ENCODE measurements around the gene METRNL. TPM values are rescaled to one million over a fixed set of nuclear protein-coding genes. Genes with fewer than 3 reads are reported as not detected.
"Not testable (repeated sequence)": the region's sequence is repeated elsewhere in the genome, so short reads cannot be mapped to it uniquely, and the experiment has no call there.

METRNL gene
- total RNA-seq, 2 donors from 2014 or later: 9.1 to 32.4 TPM

DNA sequence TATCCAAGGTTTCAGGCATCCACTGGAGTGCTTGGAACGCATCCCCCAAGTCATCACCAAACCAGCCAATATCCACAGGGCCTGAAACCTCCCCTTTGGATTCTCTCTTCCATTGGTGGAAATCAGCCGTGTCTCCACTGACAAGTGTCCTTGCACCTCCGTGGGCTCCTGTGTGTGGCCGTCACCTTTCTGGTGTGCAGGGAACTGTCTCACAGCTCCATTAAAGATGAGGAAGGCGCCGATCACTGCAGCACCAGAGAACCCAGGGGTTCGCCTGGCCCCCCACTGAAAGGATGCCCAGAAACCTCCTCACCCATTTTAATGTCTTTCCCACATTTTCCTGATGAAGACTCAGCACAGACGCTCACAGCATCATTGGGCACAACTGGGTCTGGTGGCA, 17.8 kb upstream of the METRNL start:
- Mint-ChIP-seq H3K36me3 (no peaks in the 10 kb centered on the region), H3K9me3 (no peaks in the 10 kb centered on the region), H3K27ac (no peak overlapping the region)
- DNase-seq (ENCODE audit: low spot score in 2 of 2) (no peak), ATAC-seq (peak in 1 of 2 donors; percentile 25)

DNA sequence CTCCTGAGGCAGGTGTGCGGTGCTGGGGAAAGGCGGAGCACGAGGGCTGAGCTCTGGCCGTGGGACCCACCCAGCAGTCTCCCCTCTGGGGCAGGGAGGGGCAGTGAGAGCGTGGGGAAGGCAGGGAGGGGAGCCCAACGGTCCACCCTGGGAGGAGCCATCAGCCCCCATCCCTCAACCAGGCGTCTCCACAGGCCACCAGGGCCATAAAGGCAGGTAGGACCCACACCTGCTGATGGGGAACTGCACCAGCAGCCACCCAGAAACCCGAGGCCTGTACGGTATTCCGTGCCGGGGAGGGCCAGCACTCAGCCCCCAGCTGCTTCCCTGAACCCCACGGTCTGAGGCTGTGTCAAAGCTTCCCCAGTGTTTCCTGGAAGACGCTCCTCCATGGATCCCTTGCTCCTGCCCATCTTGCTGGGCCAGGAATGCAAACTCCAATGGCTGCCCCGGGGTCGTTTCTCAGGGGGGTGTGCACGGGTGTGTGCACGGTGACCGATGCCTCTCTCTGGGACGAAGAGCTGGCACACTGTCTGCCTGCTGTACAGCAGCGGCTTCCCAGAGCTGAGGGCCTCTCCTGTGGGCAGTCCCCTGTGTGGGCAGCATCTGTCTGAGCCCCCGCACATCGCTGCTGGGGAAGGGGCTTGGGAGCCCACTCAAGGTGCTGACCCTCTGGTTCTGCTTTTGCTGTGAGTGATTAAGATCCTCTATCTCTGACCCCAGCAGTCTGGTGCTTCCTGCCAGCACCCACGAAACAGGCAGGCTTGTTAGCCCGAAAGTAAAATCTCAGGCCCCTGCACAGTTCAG, 17.2 kb upstream of the METRNL start:
- H3K36me3 Mint-ChIP-seq: no peaks in the 10 kb centered on the region
- ATAC-seq (peak in 1 of 2 donors; percentile 23), DNase-seq (ENCODE audit: low spot score in 2 of 2) (peak in 1 of 2 donors; percentile 43)
- no peaks in the 10 kb centered on the region for H3K9me3 Mint-ChIP-seq
- no peak overlapping the region for H3K27ac Mint-ChIP-seq

DNA sequence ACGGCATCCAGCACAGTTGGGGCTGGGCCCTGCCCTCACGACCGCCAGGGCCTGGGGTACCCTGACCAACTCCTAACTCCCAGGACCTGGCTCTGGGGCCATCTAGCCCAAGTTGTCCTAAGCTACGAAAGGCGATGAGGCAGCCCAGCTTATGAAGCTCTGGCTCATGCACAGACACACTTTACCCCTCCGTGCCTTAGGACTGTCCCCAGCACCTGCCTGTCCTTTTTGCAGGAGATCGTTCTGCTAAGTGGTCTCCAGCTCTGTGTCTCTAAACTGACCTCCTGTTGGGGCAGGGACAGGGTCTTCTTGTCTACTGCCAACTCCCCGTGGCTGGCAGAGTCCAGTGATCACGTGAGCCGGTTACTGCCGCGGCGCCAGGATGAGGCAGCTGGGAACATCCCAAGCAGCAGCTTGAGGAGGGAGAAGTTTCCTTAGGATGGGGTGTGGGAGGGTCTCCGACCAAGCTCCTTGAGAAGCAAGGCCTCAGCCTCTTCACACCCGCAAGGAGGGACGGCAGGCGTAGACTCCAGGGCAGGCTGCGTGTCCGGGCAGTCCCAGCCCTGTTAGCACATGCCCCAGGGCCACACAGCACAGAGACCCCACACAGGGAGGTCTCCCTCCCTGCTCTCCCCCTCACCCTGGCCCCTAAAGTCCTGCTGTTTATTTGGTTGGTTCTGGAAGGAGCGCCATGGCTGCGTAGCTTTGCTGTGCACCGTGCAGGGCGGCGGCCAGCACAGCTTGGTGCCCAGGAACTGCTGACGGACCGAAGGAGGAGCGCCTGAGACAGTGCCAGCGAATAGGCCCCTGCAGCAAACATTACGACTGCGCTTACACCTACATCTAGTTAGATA, 16.4 kb upstream of the METRNL start:
- peak overlapping the region in 1 of 2 donors; percentile 14 for H3K27ac Mint-ChIP-seq
- DNase-seq (ENCODE audit: low spot score in 2 of 2) (peak in 1 of 2 donors; percentile 48), ATAC-seq (peak in 1 of 2 donors; percentile 4)
- H3K9me3 Mint-ChIP-seq: no peaks in the 10 kb centered on the region
- H3K36me3 Mint-ChIP-seq: no peaks in the 10 kb centered on the region

DNA sequence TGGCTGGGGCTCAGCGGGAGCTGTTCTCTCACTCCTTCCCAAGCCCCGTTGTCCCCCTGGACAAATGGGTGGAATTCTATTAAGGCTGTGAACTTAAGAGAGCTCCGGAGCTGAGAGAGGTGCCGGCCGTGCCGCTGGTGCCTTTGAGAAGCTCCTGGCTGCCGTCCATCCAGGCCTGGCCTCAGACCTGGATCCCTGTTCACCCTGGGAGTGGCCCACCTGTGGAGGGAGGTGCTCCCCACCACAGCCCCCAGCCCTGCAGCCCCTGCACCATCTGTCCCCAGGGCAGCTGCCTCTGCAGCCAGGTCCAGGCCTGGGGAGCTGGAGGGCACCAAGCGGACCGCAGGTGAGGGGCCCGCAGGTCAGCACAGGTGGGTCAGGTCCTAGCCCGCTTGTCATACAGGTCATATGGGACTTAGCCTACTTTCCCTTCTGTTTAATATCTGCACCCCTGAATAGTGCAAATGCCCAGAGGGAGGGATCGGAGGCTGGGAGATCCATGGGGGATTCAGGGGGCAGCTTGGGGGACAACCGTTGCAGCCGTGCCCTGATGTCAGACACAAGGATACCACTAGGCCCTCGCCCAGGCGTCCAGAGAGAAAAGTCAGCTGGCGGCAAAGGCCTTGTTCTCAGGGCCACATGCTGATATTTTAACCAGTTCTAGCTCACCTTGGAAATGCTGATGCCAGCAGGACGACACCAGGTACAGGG, 15.2 kb upstream of the METRNL start:
- H3K27ac Mint-ChIP-seq: no peak overlapping the region
- H3K36me3 Mint-ChIP-seq: no peaks in the 10 kb centered on the region
- DNase-seq (ENCODE audit: low spot score in 2 of 2) (peak in 1 of 2 donors; percentile 48), ATAC-seq (no peak)
- no peaks in the 10 kb centered on the region for H3K9me3 Mint-ChIP-seq

DNA sequence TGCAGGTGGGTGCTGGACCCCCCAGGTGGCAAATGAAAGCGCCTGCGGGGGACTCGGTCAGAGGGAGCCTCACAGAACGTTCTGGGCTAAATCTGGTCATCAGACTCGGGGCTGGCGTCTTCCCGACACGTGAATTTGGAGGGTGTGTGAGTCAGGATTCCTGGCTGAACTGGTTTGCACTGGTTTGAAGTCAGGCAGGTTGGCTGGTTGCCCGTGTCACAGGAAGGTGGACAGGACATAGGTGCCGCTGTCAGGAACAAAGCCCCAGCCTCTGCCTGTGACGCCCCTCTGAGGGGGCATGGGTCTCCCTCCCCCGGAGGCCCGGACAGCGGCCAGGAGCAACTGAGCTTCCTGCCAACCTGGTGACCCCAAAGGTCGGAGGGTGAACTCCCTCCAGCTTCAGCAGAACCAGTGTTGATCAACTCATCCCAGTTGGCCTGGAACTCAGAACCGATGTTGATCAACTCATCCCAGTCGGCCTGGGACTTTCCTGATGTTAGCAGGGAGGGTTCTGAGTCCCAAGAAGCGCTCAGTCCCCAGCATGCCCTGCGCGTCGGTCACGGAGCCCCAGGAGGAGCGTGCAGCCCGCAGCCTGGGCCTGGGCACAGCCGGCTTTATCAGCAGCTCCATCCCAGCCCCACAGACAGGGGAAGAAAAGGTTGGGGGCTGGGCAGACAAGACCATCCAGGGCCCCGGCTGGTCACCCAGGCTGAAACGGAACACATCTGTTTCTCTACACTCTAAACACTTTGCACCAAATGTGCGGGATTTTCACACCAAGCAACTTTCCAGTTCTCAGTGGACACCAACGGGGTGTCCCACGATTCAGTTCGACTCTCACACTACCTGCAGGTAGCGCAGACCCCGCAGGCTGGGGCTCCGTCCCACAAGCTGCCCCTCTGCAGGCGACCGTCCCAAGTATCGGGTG, 14.4 kb upstream of the METRNL start:
- Mint-ChIP-seq H3K9me3 (no peaks in the 10 kb centered on the region), H3K36me3 (no peaks in the 10 kb centered on the region), H3K27ac (no peak overlapping the region)
- ATAC-seq (no peak), DNase-seq (ENCODE audit: low spot score in 2 of 2) (peak in 1 of 2 donors; percentile 46)

DNA sequence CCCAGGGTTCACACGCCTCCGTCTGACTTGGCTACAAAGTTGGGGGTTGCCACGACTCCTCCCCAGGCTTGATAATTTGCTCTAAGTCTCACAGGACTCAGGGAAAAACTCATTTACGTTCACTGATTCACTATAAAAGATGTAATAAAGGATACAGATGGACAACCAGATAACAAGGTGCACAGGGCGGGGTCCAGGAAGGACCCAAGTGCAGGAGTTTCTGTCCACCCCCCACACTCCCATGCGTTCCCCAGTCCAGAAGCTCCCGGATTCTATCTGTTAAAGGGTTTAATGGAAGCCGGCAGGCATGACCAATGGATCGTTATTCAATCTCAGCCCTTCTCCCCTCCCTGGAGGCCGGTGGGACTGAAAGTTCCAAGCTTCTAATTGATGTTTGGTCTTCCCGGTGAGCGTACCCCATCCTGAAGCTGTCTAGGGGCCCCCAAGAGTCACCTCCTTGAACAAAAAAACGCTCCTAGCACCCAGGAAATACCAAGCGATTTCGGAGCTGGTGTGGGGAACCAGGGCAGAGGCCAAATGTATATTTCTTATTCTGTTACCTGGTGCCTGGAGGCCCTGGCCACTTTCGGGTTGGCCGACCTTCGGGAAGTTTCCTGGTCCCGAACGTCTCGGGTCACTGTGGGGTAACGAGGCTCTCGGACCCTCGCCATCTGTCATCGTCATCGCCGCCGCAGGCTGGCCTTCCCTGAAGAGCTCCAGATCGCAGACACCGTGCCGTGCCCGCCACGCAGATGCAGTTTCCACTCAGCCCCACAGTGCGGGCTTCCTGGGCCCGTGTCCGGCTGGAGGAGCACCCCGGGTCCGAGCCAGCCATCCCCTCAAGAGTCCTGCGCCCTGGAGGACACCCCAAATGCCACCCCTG, 13.5 kb upstream of the METRNL start:
- no peaks in the 10 kb centered on the region for H3K36me3 Mint-ChIP-seq
- H3K9me3 Mint-ChIP-seq: no peaks in the 10 kb centered on the region
- DNase-seq (ENCODE audit: low spot score in 2 of 2) (peak in 1 of 2 donors; percentile 34), ATAC-seq (no peak)
- no peak overlapping the region for H3K27ac Mint-ChIP-seq

DNA sequence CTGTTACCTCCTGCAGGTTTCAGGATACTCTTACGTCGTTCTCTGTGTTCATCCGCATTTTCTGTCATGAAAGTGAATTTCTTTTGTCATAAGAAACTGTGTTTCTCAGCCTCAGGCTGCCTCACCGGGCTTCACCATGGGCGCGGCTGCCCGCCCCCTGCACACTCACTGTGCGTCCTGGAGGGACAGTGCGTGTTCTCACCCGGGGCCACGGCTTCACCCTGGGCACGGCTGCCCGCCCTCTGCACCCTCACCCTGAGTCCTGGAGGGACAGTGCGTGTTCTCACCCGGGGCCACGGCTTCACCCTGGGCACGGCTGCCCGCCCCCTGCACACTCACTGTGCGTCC, 12.9 kb upstream of the METRNL start:
- not testable (repeated sequence) for H3K36me3 Mint-ChIP-seq; DNase-seq (ENCODE audit: low spot score in 2 of 2); H3K9me3 Mint-ChIP-seq; H3K27ac Mint-ChIP-seq; ATAC-seq

DNA sequence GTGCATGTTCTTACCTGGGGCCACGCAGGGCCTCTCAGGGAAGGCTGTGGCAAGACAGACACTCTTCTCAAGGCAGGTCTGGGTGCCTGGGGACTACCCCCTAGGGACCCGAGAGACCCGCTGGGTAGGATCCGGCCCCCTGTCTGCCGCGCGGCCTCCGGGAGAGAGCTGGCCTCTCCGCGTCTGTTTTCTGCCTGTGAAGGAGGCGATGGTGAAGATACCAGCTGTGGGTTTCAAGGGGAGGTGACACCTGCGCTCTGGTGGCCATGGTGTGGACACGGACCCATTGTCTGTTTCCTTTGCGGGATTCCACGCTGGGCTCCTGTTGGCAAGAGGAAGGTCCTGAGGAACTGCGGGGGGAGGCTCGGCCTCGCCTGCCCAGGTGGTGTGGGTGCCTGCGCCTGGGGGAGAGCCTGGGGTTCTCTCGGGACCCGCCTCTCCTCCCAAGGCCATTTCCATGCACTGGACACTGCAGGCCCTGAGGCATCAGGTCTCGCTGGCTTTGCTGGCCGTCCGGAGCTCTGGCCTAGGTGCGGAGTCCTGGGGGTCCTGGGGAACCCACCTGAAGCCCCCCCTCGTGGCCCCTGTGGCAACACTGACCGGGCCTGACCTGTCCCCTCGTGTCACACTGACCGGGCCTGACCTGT, 12.2 kb upstream of the METRNL start:
- H3K36me3 Mint-ChIP-seq: no peaks in the 10 kb centered on the region
- H3K27ac Mint-ChIP-seq: no peak overlapping the region
- DNase-seq (ENCODE audit: low spot score in 2 of 2): peak in 1 of 2 donors; percentile 25
- ATAC-seq: no peak
- no peaks in the 10 kb centered on the region for H3K9me3 Mint-ChIP-seq

DNA sequence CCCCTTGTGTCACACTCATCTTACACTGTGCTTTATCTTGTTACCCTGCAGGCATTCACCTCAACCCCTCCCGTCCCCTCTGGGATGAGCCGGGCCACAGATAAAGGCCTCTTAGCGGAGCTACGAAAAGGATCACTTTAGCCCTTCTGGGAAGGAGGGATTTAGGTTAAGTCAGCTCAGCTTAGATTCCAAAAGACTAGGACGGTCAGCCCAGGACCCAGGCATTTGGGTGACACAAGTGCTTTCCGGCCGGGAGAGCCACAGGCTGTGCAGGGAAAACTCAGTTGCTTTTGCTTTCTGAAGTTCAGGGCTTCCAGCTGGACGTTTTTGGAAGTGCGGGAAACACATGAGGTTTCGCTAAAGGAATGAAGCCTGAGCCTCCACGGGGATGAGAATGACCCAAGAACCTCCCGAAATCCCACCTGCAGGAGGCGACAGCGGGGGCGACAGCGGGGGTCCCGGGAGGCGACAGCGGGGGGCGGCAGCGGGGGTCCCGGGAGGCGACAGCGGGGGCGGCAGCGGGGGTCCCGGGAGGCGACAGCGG, 11.6 kb upstream of the METRNL start:
- ATAC-seq: no peak
- Mint-ChIP-seq H3K27ac (no peak overlapping the region), H3K36me3 (no peaks in the 10 kb centered on the region), H3K9me3 (no peaks in the 10 kb centered on the region)
- no peak for DNase-seq (ENCODE audit: low spot score in 2 of 2)

DNA sequence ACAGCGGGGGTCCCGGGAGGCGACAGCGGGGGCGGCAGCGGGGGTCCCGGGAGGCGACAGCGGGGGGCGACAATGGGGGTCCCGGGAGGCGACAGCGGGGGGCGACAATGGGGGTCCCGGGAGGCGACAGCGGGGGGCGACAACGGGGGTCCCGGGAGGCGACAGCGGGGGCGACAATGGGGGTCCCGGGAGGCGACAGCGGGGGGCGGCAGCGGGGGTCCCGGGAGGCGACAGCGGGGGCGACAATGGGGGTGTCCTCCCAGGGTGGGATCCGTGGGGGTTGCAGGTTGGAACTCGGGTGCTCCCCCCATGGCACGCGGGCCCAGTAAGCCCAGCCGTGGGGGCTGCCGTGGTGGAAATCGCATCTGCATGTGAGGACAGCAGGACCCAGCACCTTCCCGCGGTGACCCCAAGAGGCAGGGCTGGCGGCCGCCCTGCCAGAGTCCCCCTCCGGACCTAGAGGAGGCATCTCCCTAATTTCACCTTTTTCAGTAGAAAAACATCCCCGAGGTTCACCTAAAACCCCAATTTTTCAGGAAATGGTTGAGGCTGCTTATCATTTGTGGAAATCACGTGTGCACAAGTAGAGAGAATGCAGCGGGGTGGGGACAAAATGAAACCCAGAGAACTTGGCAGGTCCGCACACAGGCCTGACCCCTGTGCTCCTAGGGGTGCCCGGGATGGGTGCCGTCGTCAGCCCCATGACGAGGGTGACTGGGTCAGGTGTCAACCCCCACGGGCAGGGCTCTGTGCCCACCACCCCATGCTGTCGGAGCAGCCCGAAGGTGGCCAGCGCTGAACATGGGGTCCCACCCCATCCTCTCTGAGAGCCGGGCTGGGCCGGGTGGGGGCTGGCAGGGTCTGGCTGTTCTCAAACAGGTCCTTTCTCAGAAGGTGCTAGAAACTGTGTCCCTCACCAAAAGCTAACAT, 10.5 kb upstream of the METRNL start:
- no peaks in the 10 kb centered on the region for H3K36me3 Mint-ChIP-seq

DNA sequence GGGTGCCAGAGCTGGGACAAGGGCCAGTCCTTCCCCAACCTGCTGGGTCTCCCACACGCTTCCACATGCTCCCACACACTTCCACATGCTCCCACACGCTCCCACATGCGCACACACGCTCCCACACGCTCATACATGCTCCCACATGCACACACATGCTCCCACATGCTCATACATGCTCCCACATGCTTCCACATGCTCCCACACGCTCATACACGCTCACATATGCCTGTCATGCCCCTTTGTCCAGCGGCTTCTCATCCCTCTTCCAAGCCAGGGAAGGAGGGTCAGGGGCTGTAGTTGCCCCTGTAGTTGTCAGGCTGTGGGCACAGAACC, 9.9 kb upstream of the METRNL start:
- Mint-ChIP-seq H3K27ac (no peak overlapping the region), H3K9me3 (no peaks in the 10 kb centered on the region), H3K36me3 (no peaks in the 10 kb centered on the region)
- ATAC-seq (no peak), DNase-seq (ENCODE audit: low spot score in 2 of 2) (no peak)

More for the DNA sequence above, 10.5 kb upstream of the METRNL start:
- ATAC-seq (no peak), DNase-seq (ENCODE audit: low spot score in 2 of 2) (no peak)
- Mint-ChIP-seq H3K9me3 (no peaks in the 10 kb centered on the region), H3K27ac (no peak overlapping the region)

DNA sequence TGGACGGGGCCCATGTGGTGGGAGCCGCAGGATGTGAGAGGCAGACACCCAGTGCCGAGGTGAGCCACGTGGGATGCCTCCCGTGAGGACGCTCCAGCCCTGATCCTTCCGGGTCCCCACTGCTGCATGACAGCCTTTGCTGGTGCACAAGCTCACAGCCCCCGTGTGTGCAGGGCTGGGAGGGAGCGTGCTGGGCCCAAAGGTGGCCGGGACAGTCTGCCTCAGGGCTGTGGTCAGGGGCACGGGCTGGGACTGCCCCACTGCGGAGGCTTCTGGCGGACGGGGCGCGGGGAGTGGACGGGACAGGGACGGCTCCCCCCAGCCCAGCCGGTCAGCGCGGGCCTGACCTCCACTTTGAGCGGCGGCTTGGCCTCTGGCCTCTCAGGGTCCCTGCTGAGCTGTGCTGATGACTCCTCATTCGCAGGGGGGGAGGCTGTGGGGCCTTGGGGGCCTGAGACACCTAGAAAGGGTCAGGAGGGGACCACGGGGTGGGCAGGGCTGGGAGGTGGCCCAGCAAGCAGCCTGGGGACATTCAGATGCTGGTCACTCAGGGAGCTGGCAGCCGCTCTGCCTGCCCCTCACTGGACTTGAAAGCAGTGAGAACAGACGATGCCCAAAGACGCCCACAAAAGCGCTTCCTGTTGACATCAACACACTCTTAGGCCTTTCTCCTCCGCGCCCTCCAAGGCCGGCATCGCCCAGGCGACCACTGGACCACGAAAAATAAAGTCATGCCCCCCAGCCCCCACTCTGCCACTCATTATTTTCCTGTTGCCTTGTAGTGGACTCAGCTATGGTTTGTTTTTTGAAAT, 9.3 kb upstream of the METRNL start:
- Mint-ChIP-seq H3K9me3 (no peaks in the 10 kb centered on the region), H3K27ac (no peak overlapping the region), H3K36me3 (no peaks in the 10 kb centered on the region)
- ATAC-seq (no peak), DNase-seq (ENCODE audit: low spot score in 2 of 2) (no peak)

DNA sequence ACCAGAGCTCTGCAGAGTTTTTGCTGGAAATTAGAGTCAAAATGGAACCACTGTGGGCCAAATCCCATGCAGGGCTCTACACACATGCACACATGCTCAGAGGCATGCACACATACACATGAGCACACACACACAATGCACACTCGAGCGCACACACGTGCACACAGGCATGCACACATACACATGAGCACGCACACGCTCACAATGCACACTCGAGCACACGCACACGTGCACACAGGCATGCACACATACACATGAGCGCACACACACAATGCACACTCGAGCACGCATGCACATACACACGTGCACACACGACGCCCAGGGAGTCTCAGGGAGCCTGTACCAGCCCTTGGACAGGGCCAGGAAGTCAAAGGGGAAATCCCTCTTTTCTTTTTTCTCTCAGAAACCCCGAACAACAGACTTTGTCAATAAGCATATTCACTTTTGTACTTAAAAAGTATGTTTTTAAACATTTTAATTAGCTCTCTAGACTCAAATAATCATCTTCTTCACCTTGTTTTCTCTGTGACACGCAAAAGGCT, 8.5 kb upstream of the METRNL start:
- DNase-seq (ENCODE audit: low spot score in 2 of 2) (no peak), ATAC-seq (no peak)
- Mint-ChIP-seq H3K27ac (no peak overlapping the region), H3K9me3 (no peaks in the 10 kb centered on the region), H3K36me3 (no peaks in the 10 kb centered on the region)

All from activated naive CD4-positive, alpha-beta T cell treated with anti-CD3 and anti-CD28 coated beads, Interleukin-2, amount 50 U/mL, for 72 hours (primary cell).